Transverse colon (tissue), 4 donors: ENCODE measurements around the gene DPP7.

Source experiments
- CTCF ChIP-seq, 5 experiments: fragments of 200-600 bp in 3 of 5; fragments of 450-650 bp in 2 of 5; sonication (generic) in 3 of 5; IDR thresholded peaks; 1 replicate in 2 of 5; 2 replicates in 3 of 5; pipeline ENCODE4 v1.5.1; 2016 to 2017; ENCODE audit warnings: antibody characterized with exemption in 5 of 5, inconsistent platforms in 3 of 5, mild to moderate bottlenecking in 2 of 5, moderate library complexity in 1 of 5
- POLR2A ChIP-seq: fragments of 450-650 bp; IDR thresholded peaks from one replicate; pipeline ENCODE4 v1.6.1; 2016; ENCODE audit warnings: antibody characterized with exemption, mild to moderate bottlenecking, moderate library complexity
- POLR2AphosphoS5 ChIP-seq, 3 donors: sonication (generic); formaldehyde crosslinking; IDR thresholded peaks; one replicate each; pipeline ENCODE4 v1.6.1; 2016; ENCODE audit warnings: antibody characterized with exemption in 3 of 3

DNA sequence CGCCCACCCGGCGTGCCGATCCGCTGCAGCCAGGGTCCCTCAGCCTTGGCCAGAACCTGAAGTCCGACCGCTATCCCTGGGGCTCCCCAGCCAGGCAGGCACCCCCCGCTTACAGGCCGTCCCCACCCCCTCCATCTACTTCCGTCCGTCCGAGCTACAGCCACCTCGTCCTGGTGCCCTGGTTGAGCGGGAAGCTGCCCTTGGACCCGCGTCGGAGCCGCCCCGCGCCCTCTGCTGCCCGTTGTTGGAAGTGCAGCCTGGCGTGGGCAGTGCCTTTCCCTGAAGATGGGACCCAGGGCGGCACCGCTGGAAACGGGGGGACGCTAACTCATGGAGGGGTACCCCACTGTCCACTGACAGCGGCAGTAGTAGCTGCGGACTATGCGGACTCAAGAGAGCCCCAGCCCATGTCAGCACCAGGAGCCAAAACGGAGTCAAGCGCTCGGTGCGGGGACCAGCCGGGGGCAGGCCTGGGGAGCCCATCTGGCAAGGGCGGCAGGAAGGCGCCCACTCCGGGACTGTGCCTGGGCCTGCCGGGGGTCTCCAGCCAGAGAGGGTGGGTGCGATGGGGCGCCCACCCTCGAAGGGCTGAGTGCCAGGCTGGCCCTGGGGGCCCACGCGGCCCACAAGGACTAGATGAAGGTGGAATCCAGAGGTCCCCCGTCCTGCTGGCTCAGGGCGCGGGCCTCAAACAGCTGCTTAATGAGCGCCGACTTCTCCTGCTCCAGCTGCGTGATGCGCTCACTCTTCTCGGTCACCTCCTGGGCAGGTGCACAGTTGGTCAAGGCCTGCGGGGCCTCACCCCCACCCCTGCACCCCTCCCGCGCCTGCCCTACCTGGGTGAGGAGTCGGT lies 50.3 kb downstream of the DPP7 start:
- peak; percentile 97 to 99 (median 98) for TF ChIP-seq CTCF (IDR thresholded peaks at IDR 0.05)
- no peak for TF ChIP-seq POLR2A
- TF ChIP-seq POLR2AphosphoS5 (IDR thresholded peaks at IDR 0.05): no peak
